NAMALWA (cell line): ENCODE data around the gene TECRL.

Experiments used
- DNase-seq: peaks from one replicate; pipeline ENCODE4 v3.0.0-alpha.2; 2015; ENCODE audit warnings: low spot score

The TECRL gene

GRCh38 chr4:64409300-64409699 is at the start of gene TECRL:
TSS of gene TECRL (minus strand) at chr4:64409450. CDS start at chr4:64409351, 99 bp downstream.
- no peak for DNase-seq

- no peak for DNase-seq
Observed at GRCh38 chr4:64432674-64433073, 23.4 kb upstream of the TECRL start.

GRCh38 chr4:64430933-64431332 is 21.7 kb upstream of the TECRL start:
- no peak for DNase-seq

- DNase-seq = no peak
Observed at GRCh38 chr4:64417974-64418373, 8.7 kb upstream of the TECRL start.

- DNase-seq = no peak
Observed at GRCh38 chr4:64407000-64407399, 2.2 kb downstream of the TECRL start.

- no peak for DNase-seq
Observed at GRCh38 chr4:64405761-64406160, 3.5 kb downstream of the TECRL start.

GRCh38 chr4:64402684-64403083 is 6.6 kb downstream of the TECRL start:
- DNase-seq = no peak

GRCh38 chr4:64399313-64400109 is 9.7 kb downstream of the TECRL start:
- DNase-seq = no peak

- no peak for DNase-seq
Observed at GRCh38 chr4:64394469-64394868, 14.8 kb downstream of the TECRL start.

GRCh38 chr4:64388252-64388651 is 21.0 kb downstream of the TECRL start:
- no peak for DNase-seq

- no peak for DNase-seq
Observed at GRCh38 chr4:64385220-64385619, 24.0 kb downstream of the TECRL start.

GRCh38 chr4:64384237-64385203 is 24.7 kb downstream of the TECRL start:
- no peak for DNase-seq

GRCh38 chr4:64368741-64369140 is 40.5 kb downstream of the TECRL start:
- no peak for DNase-seq

- no peak for DNase-seq
Observed at GRCh38 chr4:64361399-64361740, 47.9 kb downstream of the TECRL start.

GRCh38 chr4:64360664-64361398 is 48.4 kb downstream of the TECRL start:
- no peak for DNase-seq

GRCh38 chr4:64359489-64359888 is 49.8 kb downstream of the TECRL start:
- no peak for DNase-seq

GRCh38 chr4:64353904-64354303 is 55.3 kb downstream of the TECRL start:
- DNase-seq = no peak

GRCh38 chr4:64341711-64342110 is 67.5 kb downstream of the TECRL start:
- DNase-seq = no peak

GRCh38 chr4:64340218-64341110 is 68.8 kb downstream of the TECRL start:
- no peak for DNase-seq

GRCh38 chr4:64334964-64335363 is 74.3 kb downstream of the TECRL start:
- DNase-seq = no peak

- peak; percentile 3 for DNase-seq
Observed at GRCh38 chr4:64330143-64330542, 79.1 kb downstream of the TECRL start.
